Activated CD8-positive, alpha-beta T cell treated with anti-CD3 and anti-CD28 coated beads for 36 hours (primary cell): ENCODE measurements around the gene CEBPA. TPM values are rescaled to one million over a fixed set of nuclear protein-coding genes. Genes with fewer than 3 reads are reported as not detected.

Experiments used
- ATAC-seq: fragments of 200-7000 bp; cut with Tn5 transposase; one replicate; pipeline ENCODE4 v1.10.0; 2021; ENCODE audit warnings: mild to moderate bottlenecking, moderate library complexity
- CTCF ChIA-PET: fragments of 350-600 bp; sonication (Branson Sonifier 250); formaldehyde crosslinking; loops from one replicate; lab custom pipeline; 2021; ENCODE audit warnings: antibody characterized with exemption; lab: Charles Lee
- POLR2A ChIA-PET: fragments of 350-600 bp; sonication (Branson Sonifier 250); formaldehyde crosslinking; loops from one replicate; lab custom pipeline; 2021; ENCODE audit warnings: antibody characterized with exemption; lab: Charles Lee
- DNase-seq: peaks from one replicate; pipeline ENCODE4 v3.0.0-alpha.2; 2020
- H3K27ac Mint-ChIP-seq: one replicate; pipeline ENCODE4 v1.8.0; 2021; ENCODE audit warnings: mild to moderate bottlenecking, mixed read lengths
- H3K27me3 Mint-ChIP-seq: one replicate; pipeline ENCODE4 v1.8.0; 2021; ENCODE audit warnings: mixed read lengths
- H3K36me3 Mint-ChIP-seq: one replicate; pipeline ENCODE4 v1.8.0; 2021; ENCODE audit warnings: low read depth, mixed read lengths
- H3K4me1 Mint-ChIP-seq: one replicate; pipeline ENCODE4 v1.8.0; 2021; ENCODE audit warnings: low read depth, mixed read lengths
- H3K4me3 Mint-ChIP-seq: one replicate; pipeline ENCODE4 v1.8.0; 2021; ENCODE audit warnings: mild to moderate bottlenecking, moderate library complexity, mixed read lengths
- H3K9me3 Mint-ChIP-seq: one replicate; pipeline ENCODE4 v1.8.0; 2021; ENCODE audit warnings: mixed read lengths
- intact Hi-C: fragments of 100-400 bp; cut with micrococcal nuclease; formaldehyde crosslinking; loops from one replicate; pipeline ENCODE4 v1.10.0; 2022
- total RNA-seq, 2 experiments: library from RNA; stranded (reverse); gene quantifications; one replicate each; pipeline ENCODE4 v1.2.3, GENCODE V29; 2021
- TF ChIP-seq, protein P1 (sequence below): fragments of 200-600 bp; IDR thresholded peaks from one replicate; pipeline ENCODE4 v1.8.0; 2022; ENCODE audit warnings: antibody characterized with exemption, mild to moderate bottlenecking

CEBPA gene
- total RNA-seq, 2 experiments from 2014 or later: 0.34 to 0.45 TPM

DNA sequence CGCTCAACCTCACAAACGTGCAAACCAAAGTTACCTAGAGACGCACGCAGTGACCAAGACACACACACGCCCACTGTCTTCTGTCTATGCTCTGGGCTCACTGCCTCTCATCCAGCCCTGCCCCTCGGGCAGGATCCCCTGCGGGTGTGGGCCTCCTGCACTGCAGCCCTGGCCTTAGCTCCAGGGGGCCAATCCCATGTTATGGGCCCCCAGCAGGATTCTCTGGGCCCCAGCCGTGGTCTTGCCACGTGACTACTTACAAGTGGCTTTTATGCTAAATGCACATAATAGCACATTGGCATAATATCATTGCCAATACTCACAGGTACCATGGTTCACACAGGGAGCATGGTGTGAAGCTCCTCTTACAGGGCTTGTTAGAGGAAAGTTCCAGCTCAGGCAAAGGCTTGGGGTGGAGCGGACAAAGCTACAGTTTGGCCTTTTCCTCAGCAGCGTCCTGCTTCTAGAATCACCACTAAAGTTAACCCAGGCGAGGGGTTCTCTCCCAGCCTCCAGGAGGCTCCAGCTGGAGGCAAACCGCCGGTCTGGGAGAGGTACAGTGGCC lies 37.4 kb downstream of the CEBPA start:
- no peak overlapping the region for H3K4me3 Mint-ChIP-seq
- H3K27ac Mint-ChIP-seq: no peak overlapping the region
- H3K9me3 Mint-ChIP-seq: no peaks in the 10 kb centered on the region
- ChIA-PET CTCF (interaction anchor here (0.6 to 1.0 kb wide), 2 partner anchors 19 to 1109 kb away, joined by 3 to 4 read pairs; no protein-coding TSS in a partner anchor), POLR2A (no interaction called here)
- H3K27me3 Mint-ChIP-seq: peaks cover 12% of the 10 kb centered on the region
- DNase-seq: no peak
- no peak for ATAC-seq
- intact Hi-C loops: no loop called here
- peaks cover 14% of the 10 kb centered on the region for H3K4me1 Mint-ChIP-seq
- TF ChIP-seq, protein P1, sequence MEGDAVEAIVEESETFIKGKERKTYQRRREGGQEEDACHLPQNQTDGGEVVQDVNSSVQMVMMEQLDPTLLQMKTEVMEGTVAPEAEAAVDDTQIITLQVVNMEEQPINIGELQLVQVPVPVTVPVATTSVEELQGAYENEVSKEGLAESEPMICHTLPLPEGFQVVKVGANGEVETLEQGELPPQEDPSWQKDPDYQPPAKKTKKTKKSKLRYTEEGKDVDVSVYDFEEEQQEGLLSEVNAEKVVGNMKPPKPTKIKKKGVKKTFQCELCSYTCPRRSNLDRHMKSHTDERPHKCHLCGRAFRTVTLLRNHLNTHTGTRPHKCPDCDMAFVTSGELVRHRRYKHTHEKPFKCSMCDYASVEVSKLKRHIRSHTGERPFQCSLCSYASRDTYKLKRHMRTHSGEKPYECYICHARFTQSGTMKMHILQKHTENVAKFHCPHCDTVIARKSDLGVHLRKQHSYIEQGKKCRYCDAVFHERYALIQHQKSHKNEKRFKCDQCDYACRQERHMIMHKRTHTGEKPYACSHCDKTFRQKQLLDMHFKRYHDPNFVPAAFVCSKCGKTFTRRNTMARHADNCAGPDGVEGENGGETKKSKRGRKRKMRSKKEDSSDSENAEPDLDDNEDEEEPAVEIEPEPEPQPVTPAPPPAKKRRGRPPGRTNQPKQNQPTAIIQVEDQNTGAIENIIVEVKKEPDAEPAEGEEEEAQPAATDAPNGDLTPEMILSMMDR: no peak
- no peaks in the 10 kb centered on the region for H3K36me3 Mint-ChIP-seq

DNA sequence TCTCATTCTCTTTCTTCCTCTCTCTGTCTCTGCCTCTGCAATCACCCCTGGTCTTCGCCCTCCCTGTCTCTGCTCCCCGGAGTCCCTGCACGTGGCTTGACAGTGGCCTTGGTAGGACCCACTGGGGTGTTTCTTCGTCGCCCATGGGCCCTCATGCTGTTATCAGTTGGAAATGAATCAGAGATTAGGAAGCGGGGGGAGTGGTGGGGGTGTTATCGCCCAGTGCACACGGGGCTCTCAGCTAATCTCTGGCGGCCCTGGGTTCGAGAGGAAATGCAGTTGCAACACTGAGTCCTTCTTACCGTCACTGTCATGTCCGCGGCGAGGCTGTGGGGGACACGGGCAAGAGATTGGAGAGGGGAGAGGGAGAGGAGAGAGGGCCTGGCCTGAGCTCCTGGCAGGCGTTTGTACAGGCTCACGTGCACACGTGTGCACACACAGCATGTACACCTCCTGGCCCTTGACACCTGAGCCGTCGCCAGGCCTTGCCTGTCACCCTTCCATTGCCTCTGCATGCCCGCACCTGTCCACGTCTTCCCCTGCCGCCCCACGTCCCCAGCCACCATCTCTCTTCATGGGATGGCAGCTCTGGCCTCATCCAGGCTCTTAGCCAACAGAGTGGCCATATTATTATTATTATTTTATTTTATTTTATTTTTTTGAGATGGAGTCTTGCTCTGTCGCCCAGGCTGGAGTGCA lies 38.9 kb downstream of the CEBPA start:
- TF ChIP-seq, protein P1: no peak
- Mint-ChIP-seq H3K4me3 (no peak overlapping the region), H3K36me3 (no peaks in the 10 kb centered on the region), H3K27ac (no peak overlapping the region), H3K9me3 (no peaks in the 10 kb centered on the region), H3K27me3 (peaks cover 15% of the 10 kb centered on the region), H3K4me1 (peaks cover 14% of the 10 kb centered on the region)
- ChIA-PET CTCF (no interaction called here), POLR2A (no interaction called here)
- DNase-seq (no peak), ATAC-seq (no peak)
- intact Hi-C loops: no loop called here

DNA sequence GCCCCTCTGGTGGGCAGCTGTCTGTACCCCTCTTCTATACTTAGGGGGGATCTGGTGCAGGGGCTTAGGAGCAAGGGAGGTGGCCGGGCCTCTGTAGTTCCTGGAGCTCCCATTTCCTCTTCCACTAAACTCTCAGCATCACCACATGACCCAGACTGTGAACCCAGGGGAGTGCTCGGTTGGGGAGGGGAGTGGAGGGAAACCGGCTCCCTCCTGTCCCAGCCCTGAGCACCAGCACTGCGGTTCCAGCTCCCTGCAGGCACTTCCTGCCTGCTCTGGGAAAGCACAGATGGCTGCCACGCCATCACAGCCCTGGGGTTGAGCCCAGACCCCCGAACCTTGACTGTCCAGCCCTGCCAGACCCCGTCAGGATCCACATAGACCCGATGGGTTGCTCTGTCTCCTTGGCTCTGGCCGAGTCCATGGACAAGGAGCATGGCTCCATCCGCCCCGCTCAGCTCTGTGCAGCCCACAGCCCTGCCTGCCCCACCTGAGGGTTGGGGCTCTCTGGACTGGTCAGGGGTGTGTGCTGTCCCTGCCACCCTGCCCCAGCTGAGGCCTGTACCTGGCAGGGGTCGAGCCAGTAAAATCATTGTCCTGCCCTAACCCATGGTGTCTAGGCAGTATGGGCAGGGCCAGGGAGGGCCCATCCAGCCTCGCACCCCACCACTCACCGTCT lies 40.7 kb downstream of the CEBPA start:
- TF ChIP-seq, protein P1: no peak
- intact Hi-C loops: no loop called here
- Mint-ChIP-seq H3K4me3 (no peak overlapping the region), H3K36me3 (no peaks in the 10 kb centered on the region), H3K4me1 (peaks cover 14% of the 10 kb centered on the region), H3K27me3 (peaks cover 16% of the 10 kb centered on the region), H3K9me3 (peaks cover 4% of the 10 kb centered on the region), H3K27ac (no peak overlapping the region)
- ChIA-PET CTCF (interaction anchor here (1.3 kb wide), 1 partner anchor 145 kb away, joined by 5 read pairs; no protein-coding TSS in a partner anchor), POLR2A (interaction anchor here (1.0 kb wide), 1 partner anchor 19 kb away, joined by 3 read pairs; no protein-coding TSS in a partner anchor)
- ATAC-seq (no peak), DNase-seq (no peak)

DNA sequence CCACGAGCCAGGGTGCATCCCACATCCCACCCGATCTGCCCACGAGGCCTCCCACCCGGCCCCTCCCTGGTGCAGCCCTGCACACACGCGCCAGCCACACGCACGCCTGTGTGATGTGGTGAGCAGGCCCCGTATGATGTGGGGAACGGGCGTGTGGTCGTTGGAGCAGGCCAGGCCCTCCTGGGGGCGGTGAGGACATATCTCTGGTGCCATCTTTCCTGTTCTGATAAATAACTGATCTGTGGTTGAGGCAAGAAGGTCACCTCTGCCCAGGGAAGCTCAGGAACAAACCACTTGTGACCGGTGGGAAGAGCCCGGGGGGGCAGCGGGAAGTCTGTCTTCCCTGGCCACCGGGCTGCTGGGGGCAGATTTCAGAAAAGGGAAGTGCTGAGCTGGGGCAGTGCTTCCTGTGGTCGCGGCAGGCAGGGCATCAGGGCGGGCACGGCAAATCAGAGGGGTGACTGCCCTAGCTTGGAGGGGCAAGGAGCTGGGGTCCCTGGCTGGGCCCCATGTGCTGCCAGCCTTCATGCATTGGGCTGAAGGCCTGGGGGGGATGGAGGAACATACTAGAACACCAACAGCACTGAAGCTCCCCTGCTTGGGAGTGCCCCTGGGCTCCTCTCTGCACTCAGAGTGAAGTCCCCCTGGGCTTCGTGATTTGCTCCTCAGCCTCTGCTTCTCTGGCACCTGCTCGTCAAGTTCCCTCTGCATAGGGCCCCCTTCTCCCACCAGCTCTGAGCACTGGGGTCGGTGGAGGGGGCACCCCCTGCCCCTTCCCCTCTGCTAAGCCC lies 41.5 kb downstream of the CEBPA start:
- DNase-seq: no peak
- ChIA-PET CTCF (interaction anchor here (1.3 kb wide), 1 partner anchor 146 kb away, joined by 5 read pairs; no protein-coding TSS in a partner anchor), POLR2A (interaction anchor here (1.0 kb wide), 1 partner anchor 20 kb away, joined by 3 read pairs; no protein-coding TSS in a partner anchor)
- H3K27me3 Mint-ChIP-seq: peaks cover 17% of the 10 kb centered on the region
- peak; percentile 42 for ATAC-seq
- H3K4me1 Mint-ChIP-seq: peaks cover 14% of the 10 kb centered on the region
- intact Hi-C loops: no loop called here
- H3K36me3 Mint-ChIP-seq: no peaks in the 10 kb centered on the region
- no peak overlapping the region for H3K4me3 Mint-ChIP-seq
- no peak overlapping the region for H3K27ac Mint-ChIP-seq
- peaks cover 4% of the 10 kb centered on the region for H3K9me3 Mint-ChIP-seq
- TF ChIP-seq, protein P1: no peak
